SK-N-SH (cell line): ENCODE results near the gene BANF1. TPM values are rescaled to one million over a fixed set of nuclear protein-coding genes. Genes with fewer than 3 reads are reported as not detected.

Source experiments
- CTCF ChIA-PET: fragments of 300-600, 350-600 bp; formaldehyde crosslinking; extraction: SDS; loops from one replicate; lab custom pipeline; 2021; lab: Yijun Ruan, JAX
- POLR2A ChIA-PET: fragments of 350-600 bp; sonication (Branson Sonifier 250); formaldehyde crosslinking; extraction: SDS; loops from one replicate; lab custom pipeline; 2020; ENCODE audit warnings: antibody characterized with exemption, inconsistent platforms; lab: Yijun Ruan, JAX
- DNase-seq: peaks from one replicate; pipeline ENCODE4 v3.0.0; 2012
- H2AFZ ChIP-seq: fragments of 200-600 bp; sonication (generic); 2 replicates; pipeline ENCODE4 v1.8.1; 2016; ENCODE audit warnings: antibody characterized with exemption, mild to moderate bottlenecking, low read depth
- H3F3A ChIP-seq: fragments of 200-600 bp; sonication (generic); replicated peaks from 2 replicates; pipeline ENCODE3; 2016; ENCODE audit warnings: antibody characterized with exemption, mild to moderate bottlenecking; ENCODE audit not compliant: insufficient read depth
- H3K27ac ChIP-seq, 2 experiments: fragments of 200-500 bp in 1 of 2; fragments of 200-600 bp in 1 of 2; sonication (Bioruptor generic) in 1 of 2; sonication (generic), shearing (Covaris generic) in 1 of 2; 2 replicates each; pipeline versions ENCODE4 v1.5.1 to v1.6.1; 2014 to 2016; ENCODE audit warnings: low read depth in 2 of 2, inconsistent platforms in 1 of 2, low read length in 1 of 2, mild to moderate bottlenecking in 1 of 2, mixed read lengths in 1 of 2
- H3K27me3 ChIP-seq: fragments of 200-600 bp; sonication (generic), shearing (Covaris generic); 2 replicates; pipeline ENCODE4 v1.6.1; 2016; ENCODE audit warnings: mixed run types; ENCODE audit not compliant: insufficient read depth
- H3K36me3 ChIP-seq, 2 experiments: fragments of 200-500 bp in 1 of 2; fragments of 200-600 bp in 1 of 2; sonication (Bioruptor generic) in 1 of 2; sonication (generic) in 1 of 2; replicated peaks in 1 of 2; 2 replicates each; pipeline versions ENCODE3 to v1.5.1; 2014 to 2016; ENCODE audit warnings: low read length in 1 of 2, mild to moderate bottlenecking in 1 of 2; ENCODE audit not compliant: insufficient read depth in 2 of 2, control insufficient read depth in 1 of 2
- H3K4me1 ChIP-seq, 2 experiments: fragments of 200-500 bp in 1 of 2; fragments of 200-600 bp in 1 of 2; sonication (Bioruptor generic) in 1 of 2; sonication (generic), shearing (Covaris generic) in 1 of 2; 2 replicates each; pipeline versions ENCODE4 v1.5.1 to v1.6.1; 2014 to 2016; ENCODE audit warnings: low read depth in 1 of 2, low read length in 1 of 2, mixed run types in 1 of 2; ENCODE audit not compliant: insufficient read depth in 2 of 2, control insufficient read depth in 1 of 2
- H3K4me2 ChIP-seq: fragments of 200-600 bp; sonication (generic), shearing (Covaris generic); 2 replicates; pipeline ENCODE4 v1.6.1; 2017; ENCODE audit warnings: mixed run types
- H3K4me3 ChIP-seq, 2 experiments: fragments of 200-500 bp in 1 of 2; fragments of 200-600 bp in 1 of 2; sonication (Bioruptor generic) in 1 of 2; sonication (generic), shearing (Covaris generic) in 1 of 2; 2 replicates each; pipeline versions ENCODE4 v1.5.1 to v1.8.1; 2014 to 2016; ENCODE audit warnings: low read depth in 2 of 2, inconsistent platforms in 1 of 2, low read length in 1 of 2, mild to moderate bottlenecking in 1 of 2, mixed read lengths in 1 of 2, moderate library complexity in 1 of 2
- H3K79me2 ChIP-seq: fragments of 200-600 bp; sonication (generic); 2 replicates; pipeline ENCODE4 v1.8.1; 2017; ENCODE audit warnings: mild to moderate bottlenecking; ENCODE audit not compliant: insufficient read depth
- H3K9ac ChIP-seq: fragments of 200-600 bp; sonication (generic); 2 replicates; pipeline ENCODE4 v1.6.1; 2017; ENCODE audit warnings: mixed run types
- H3K9me2 ChIP-seq: fragments of 200-600 bp; sonication (generic); 2 replicates; pipeline ENCODE4 v1.6.1; 2017; ENCODE audit warnings: mixed run types
- H3K9me3 ChIP-seq: fragments of 200-600 bp; sonication (generic); 2 replicates; pipeline ENCODE4 v1.6.1; 2017; ENCODE audit warnings: mixed run types, mild to moderate bottlenecking, moderate library complexity
- H4K20me1 ChIP-seq: fragments of 200-600 bp; sonication (generic); 2 replicates; pipeline ENCODE4 v1.6.1; 2017; ENCODE audit warnings: mild to moderate bottlenecking, mixed run types; ENCODE audit not compliant: insufficient read depth
- CHD2 ChIP-seq: fragments of 150-350 bp; IDR thresholded peaks from 2 replicates; pipeline ENCODE4 v1.6.1; 2018; ENCODE audit warnings: low read length; ENCODE audit not compliant: partially characterized antibody
- EP300 ChIP-seq, 2 experiments: IDR thresholded peaks; 2 replicates each; pipeline versions ENCODE4 v1.4.0 to v1.6.1; 2012; ENCODE audit warnings: borderline replicate concordance in 1 of 2, low read depth in 1 of 2, low read length in 1 of 2
- FOSL2 ChIP-seq: IDR thresholded peaks from 2 replicates; pipeline ENCODE4 v1.4.0; 2012; ENCODE audit warnings: low read depth, mild to moderate bottlenecking, moderate library complexity, borderline replicate concordance
- FOXJ3 ChIP-seq: sonication (generic); formaldehyde crosslinking; IDR thresholded peaks from 2 replicates; pipeline ENCODE4 v1.5.1; 2020; ENCODE audit warnings: mild to moderate bottlenecking, missing genetic modification reagents
- MEF2A ChIP-seq: IDR thresholded peaks from 2 replicates; pipeline ENCODE4 v1.4.0; 2012; ENCODE audit warnings: low read depth, borderline replicate concordance
- MXI1 ChIP-seq: IDR thresholded peaks from 2 replicates; pipeline ENCODE4 v1.6.1; 2012; ENCODE audit warnings: mild to moderate bottlenecking, low read depth, low read length, improper control_type of control experiment
- NRF1 ChIP-seq: IDR thresholded peaks from 2 replicates; pipeline ENCODE4 v1.6.1; 2012; ENCODE audit warnings: low read depth, mild to moderate bottlenecking, low read length
- POLR2AphosphoS5 ChIP-seq: IDR thresholded peaks from 2 replicates; pipeline ENCODE4 v1.6.1; 2012; ENCODE audit warnings: low read depth, low read length
- RAD21 ChIP-seq: IDR thresholded peaks from 2 replicates; pipeline ENCODE4 v1.6.1; 2012; ENCODE audit warnings: mild to moderate bottlenecking, low read length
- RCOR1 ChIP-seq: fragments of 150-350 bp; IDR thresholded peaks from 2 replicates; pipeline ENCODE4 v1.6.1; 2017; ENCODE audit warnings: antibody characterized with exemption, low read length
- RXRA ChIP-seq: IDR thresholded peaks from 2 replicates; pipeline ENCODE4 v1.4.0; 2012; ENCODE audit warnings: low read depth, mild to moderate bottlenecking, borderline replicate concordance
- SIN3A ChIP-seq: IDR thresholded peaks from 2 replicates; pipeline ENCODE4 v1.6.1; 2012; ENCODE audit warnings: low read depth, mild to moderate bottlenecking, low read length, moderate library complexity, borderline replicate concordance
- TAF1 ChIP-seq: IDR thresholded peaks from 2 replicates; pipeline ENCODE4 v1.6.1; 2012; ENCODE audit warnings: low read depth, mild to moderate bottlenecking, low read length, moderate library complexity, borderline replicate concordance
- TEAD4 ChIP-seq: IDR thresholded peaks from 2 replicates; pipeline ENCODE4 v1.4.0; 2012; ENCODE audit warnings: mild to moderate bottlenecking, borderline replicate concordance; ENCODE audit not compliant: insufficient read depth
- WGBS: methylation state at CpG from one replicate; pipeline ENCODE4 v1.1.6; 2017; ENCODE audit warnings: low lambda C conversion rate; 5-methylcytosine and 5-hydroxymethylcytosine counted together
- polyA plus RNA-seq, 3 experiments: library from polyadenylated mRNA; depleted of rRNA; stranded (reverse); fragments of >200 nt; gene quantifications; 2 replicates each; pipeline ENCODE4 v1.2.3, GENCODE V29; 2012
- TF ChIP-seq, protein P1 (sequence below): fragments of 150-350 bp; IDR thresholded peaks from 2 replicates; pipeline ENCODE4 v1.6.1; 2016; ENCODE audit warnings: mild to moderate bottlenecking, low read depth, low read length
- TF ChIP-seq, protein P2 (sequence below): IDR thresholded peaks from 2 replicates; pipeline ENCODE4 v1.4.0; 2012; ENCODE audit warnings: low read depth, borderline replicate concordance
- TF ChIP-seq, protein P3 (sequence below): fragments of 200-600 bp; sonication (generic); IDR thresholded peaks from 2 replicates; pipeline ENCODE4 v1.6.1; 2017; ENCODE audit warnings: antibody characterized with exemption, mild to moderate bottlenecking, moderate library complexity

BANF1 gene
- polyA plus RNA-seq, 1 of the 3 experiments (the other 2 are of a cell fraction) = 382 TPM

DNA sequence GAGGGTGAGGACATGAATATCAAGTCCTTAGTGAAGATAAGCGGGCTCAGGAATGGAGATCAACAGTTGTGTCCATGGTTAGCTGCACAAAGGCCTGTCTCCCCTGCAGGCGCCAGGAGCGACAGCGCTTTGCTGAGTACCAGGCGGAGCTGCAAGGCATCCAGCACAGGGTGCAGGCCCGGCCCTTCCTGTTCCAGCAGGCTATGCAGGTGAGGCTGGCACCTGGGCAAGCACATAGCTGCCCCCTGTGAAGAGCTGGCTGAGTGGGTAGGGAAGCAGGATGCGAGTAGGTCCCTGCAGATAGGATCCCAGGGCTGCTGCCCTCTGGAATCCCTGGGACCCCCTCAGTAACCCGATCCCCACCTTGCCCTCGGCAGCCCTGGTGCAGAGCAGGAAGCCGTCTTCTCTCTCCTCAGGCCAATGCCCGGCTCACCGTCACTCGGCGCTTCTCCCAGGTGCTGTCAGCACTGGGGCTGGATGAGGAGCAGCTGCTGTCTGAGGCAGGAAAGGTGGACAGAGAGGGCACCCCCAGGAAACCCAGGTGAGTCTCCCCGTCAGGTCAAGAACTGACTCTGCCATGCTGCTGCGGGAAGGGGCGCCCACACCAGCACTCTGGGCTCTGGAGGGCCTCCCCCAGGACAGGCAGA is 43.4 kb upstream of the BANF1 start:
- Histone ChIP-seq H3K9me3 (no peaks in the 10 kb centered on the region), H3K27me3 (no peaks in the 10 kb centered on the region), H3K4me2 (no peak overlapping the region), H3K9me2 (no peaks in the 10 kb centered on the region), H2AFZ (no peak overlapping the region), H3K27ac (no peak overlapping the region), H3K36me3 (peaks cover 0 to 2% of the 10 kb centered on the region in 2 experiments), H3K9ac (no peak overlapping the region), H3F3A (peaks cover 4% of the 10 kb centered on the region), H3K79me2 (peaks cover 30% of the 10 kb centered on the region), H3K4me3 (no peak overlapping the region), H4K20me1 (peaks cover 5% of the 10 kb centered on the region; the same call in 1 of the 2 replicates), H3K4me1 (peaks cover 8 to 14% of the 10 kb centered on the region in 2 experiments; a peak in 3 of 4 replicates)
- 90% methylated on average over 11 of the region's 17 CpGs for WGBS
- no peak for DNase-seq
- POLR2A ChIA-PET = no interaction called here
- TF ChIP-seq TAF1 = no peak
- TF ChIP-seq FOXJ3 (CRISPR knock-in tag) = no peak
- TF ChIP-seq, protein P1, sequence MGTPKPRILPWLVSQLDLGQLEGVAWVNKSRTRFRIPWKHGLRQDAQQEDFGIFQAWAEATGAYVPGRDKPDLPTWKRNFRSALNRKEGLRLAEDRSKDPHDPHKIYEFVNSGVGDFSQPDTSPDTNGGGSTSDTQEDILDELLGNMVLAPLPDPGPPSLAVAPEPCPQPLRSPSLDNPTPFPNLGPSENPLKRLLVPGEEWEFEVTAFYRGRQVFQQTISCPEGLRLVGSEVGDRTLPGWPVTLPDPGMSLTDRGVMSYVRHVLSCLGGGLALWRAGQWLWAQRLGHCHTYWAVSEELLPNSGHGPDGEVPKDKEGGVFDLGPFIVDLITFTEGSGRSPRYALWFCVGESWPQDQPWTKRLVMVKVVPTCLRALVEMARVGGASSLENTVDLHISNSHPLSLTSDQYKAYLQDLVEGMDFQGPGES = no peak
- no peak for TF ChIP-seq SIN3A
- no peak for TF ChIP-seq EP300 (IDR thresholded peaks at IDR 0.05; ENCODE audit: borderline replicate concordance in 1 of 2, low read depth in 1 of 2, low read length in 1 of 2)
- TF ChIP-seq, protein P2, sequence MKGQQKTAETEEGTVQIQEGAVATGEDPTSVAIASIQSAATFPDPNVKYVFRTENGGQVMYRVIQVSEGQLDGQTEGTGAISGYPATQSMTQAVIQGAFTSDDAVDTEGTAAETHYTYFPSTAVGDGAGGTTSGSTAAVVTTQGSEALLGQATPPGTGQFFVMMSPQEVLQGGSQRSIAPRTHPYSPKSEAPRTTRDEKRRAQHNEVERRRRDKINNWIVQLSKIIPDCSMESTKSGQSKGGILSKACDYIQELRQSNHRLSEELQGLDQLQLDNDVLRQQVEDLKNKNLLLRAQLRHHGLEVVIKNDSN = no peak
- no peak for TF ChIP-seq MEF2A
- TF ChIP-seq, protein P3, sequence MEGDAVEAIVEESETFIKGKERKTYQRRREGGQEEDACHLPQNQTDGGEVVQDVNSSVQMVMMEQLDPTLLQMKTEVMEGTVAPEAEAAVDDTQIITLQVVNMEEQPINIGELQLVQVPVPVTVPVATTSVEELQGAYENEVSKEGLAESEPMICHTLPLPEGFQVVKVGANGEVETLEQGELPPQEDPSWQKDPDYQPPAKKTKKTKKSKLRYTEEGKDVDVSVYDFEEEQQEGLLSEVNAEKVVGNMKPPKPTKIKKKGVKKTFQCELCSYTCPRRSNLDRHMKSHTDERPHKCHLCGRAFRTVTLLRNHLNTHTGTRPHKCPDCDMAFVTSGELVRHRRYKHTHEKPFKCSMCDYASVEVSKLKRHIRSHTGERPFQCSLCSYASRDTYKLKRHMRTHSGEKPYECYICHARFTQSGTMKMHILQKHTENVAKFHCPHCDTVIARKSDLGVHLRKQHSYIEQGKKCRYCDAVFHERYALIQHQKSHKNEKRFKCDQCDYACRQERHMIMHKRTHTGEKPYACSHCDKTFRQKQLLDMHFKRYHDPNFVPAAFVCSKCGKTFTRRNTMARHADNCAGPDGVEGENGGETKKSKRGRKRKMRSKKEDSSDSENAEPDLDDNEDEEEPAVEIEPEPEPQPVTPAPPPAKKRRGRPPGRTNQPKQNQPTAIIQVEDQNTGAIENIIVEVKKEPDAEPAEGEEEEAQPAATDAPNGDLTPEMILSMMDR = no peak
- TF ChIP-seq POLR2AphosphoS5 = no peak
- TF ChIP-seq RXRA = no peak
- CTCF ChIA-PET = interaction anchor here (0.7 to 1.8 kb wide), 4 partner anchors 71 to 177 kb away, joined by 3 to 9 read pairs (median 4); partner anchors contain the start of genes FIBP and MUS81

DNA sequence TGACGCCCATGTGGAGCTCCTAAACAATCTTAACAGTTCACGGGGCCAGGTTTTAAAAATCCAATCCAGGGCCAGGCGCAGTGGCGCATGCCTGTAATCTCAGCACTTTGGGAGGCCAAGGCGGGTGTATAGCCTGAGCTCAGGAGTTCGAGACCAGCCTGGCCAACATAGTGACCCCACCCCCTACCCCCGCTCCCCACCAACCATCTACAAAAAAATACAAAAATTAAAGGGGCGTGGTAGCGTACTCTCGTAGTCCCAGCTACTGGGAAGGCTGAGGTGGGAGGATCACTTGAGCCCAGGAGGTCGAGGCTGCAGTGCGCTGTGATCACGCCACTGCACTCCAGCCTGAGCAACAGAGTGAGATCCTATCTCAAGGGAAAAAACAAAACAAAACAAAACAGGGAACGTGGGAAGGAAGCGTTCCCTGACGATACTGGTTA is 41.5 kb upstream of the BANF1 start:
- DNase-seq = no peak
- peak overlapping the region; percentile 100 for H3K9ac ChIP-seq
- H3K4me1 ChIP-seq = peaks cover 8 to 14% of the 10 kb centered on the region in 2 experiments; a peak in 3 of 4 replicates
- TF ChIP-seq CHD2 (no peak), FOSL2 (no peak), EP300 (IDR thresholded peaks at IDR 0.05; ENCODE audit: borderline replicate concordance in 1 of 2, low read depth in 1 of 2, low read length in 1 of 2) (no peak), MXI1 (no peak), RCOR1 (no peak), NRF1 (no peak), MEF2A (no peak), RAD21 (no peak), RXRA (no peak), TEAD4 (no peak)
- TF ChIP-seq, protein P3 = no peak
- no peaks in the 10 kb centered on the region for H3K9me2 ChIP-seq
- H3K4me2 ChIP-seq = peak overlapping the region; percentile 86
- H3K27ac ChIP-seq = peak overlapping the region; percentile 91 to 96
- peaks cover 9% of the 10 kb centered on the region; the same call in 1 of the 2 replicates for H4K20me1 ChIP-seq
- peaks cover 4% of the 10 kb centered on the region for H3F3A ChIP-seq
- ChIA-PET POLR2A (interaction anchor here (0.6 to 1.4 kb wide), 4 partner anchors 41 to 425 kb away, joined by 3 to 5 read pairs (median 4); partner anchors contain the start of genes BANF1, EIF1AD and FIBP), CTCF (interaction anchor here (0.7 to 2.1 kb wide), 11 partner anchors 14 to 249 kb away, joined by 3 to 8 read pairs (median 4); partner anchors contain the start of genes CCDC85B, FIBP and KAT5)
- H3K9me3 ChIP-seq = no peaks in the 10 kb centered on the region
- no peaks in the 10 kb centered on the region for H3K27me3 ChIP-seq
- H2AFZ ChIP-seq = peak overlapping the region; percentile 92
- WGBS = 42% methylated on average over 16 of the region's 16 CpGs
- peak overlapping the region; percentile 97 to 98 for H3K4me3 ChIP-seq
- peaks cover 49% of the 10 kb centered on the region for H3K79me2 ChIP-seq
- peaks cover 8 to 19% of the 10 kb centered on the region in 2 experiments for H3K36me3 ChIP-seq
